Measurements from ENCODE around the gene ARHGEF7.

Gene ARHGEF7

GRCh38 chr13:111117961-111118360 lies 2.9 kb downstream of the ARHGEF7 start:
- H3K4me3 ChIP-seq (replicated peaks in 1 of 2; ENCODE audit: low read depth in 2 of 2, low read length in 2 of 2): no peak overlapping the region
- TF ChIP-seq CTCF (IDR thresholded peaks at IDR 0.05; ENCODE audit: low read depth, low read length): no peak
- no peak for DNase-seq (ENCODE audit: low read depth in 2 of 2)

GRCh38 chr13:111118898-111119607 lies 3.9 kb downstream of the ARHGEF7 start:
- TF ChIP-seq CTCF (IDR thresholded peaks at IDR 0.05; ENCODE audit: low read depth, low read length): no peak
- H3K4me3 ChIP-seq (replicated peaks in 1 of 2; ENCODE audit: low read depth in 2 of 2, low read length in 2 of 2): no peak overlapping the region
- no peak for DNase-seq (ENCODE audit: low read depth in 2 of 2)

DNA sequence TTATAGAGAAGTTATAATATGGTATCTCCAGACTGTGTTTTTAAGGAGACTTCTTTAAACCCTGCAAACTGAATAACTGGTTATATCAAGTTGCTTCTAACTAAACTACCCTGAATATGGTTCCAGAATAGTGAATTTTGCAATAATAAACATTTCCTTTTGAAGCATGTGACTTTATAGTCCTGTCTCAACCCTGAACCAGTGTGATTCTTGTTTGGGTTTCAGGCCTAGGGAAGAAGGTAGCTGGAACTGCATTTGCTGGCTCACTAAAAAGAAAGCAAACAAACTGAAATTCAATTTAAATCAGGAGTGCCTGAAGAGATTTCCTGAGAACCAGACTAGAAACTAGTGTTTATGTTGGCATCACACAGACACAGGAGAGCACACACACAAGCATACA lies 4.9 kb downstream of the ARHGEF7 start:
- DNase-seq (ENCODE audit: low read depth in 2 of 2): no peak
- H3K4me3 ChIP-seq (replicated peaks in 1 of 2; ENCODE audit: low read depth in 2 of 2, low read length in 2 of 2): no peak overlapping the region
- no peak for TF ChIP-seq CTCF (IDR thresholded peaks at IDR 0.05; ENCODE audit: low read depth, low read length)

- no peak for DNase-seq (ENCODE audit: low read depth in 2 of 2)
- H3K4me3 ChIP-seq (replicated peaks in 1 of 2; ENCODE audit: low read depth in 2 of 2, low read length in 2 of 2): no peak overlapping the region
- no peak for TF ChIP-seq CTCF (IDR thresholded peaks at IDR 0.05; ENCODE audit: low read depth, low read length)
Observed at GRCh38 chr13:111120422-111120821, 5.3 kb downstream of the ARHGEF7 start.

GRCh38 chr13:111120913-111121312 lies 5.8 kb downstream of the ARHGEF7 start:
- no peak for DNase-seq (ENCODE audit: low read depth in 2 of 2)
- no peak overlapping the region for H3K4me3 ChIP-seq (replicated peaks in 1 of 2; ENCODE audit: low read depth in 2 of 2, low read length in 2 of 2)
- TF ChIP-seq CTCF (IDR thresholded peaks at IDR 0.05; ENCODE audit: low read depth, low read length): no peak

DNA sequence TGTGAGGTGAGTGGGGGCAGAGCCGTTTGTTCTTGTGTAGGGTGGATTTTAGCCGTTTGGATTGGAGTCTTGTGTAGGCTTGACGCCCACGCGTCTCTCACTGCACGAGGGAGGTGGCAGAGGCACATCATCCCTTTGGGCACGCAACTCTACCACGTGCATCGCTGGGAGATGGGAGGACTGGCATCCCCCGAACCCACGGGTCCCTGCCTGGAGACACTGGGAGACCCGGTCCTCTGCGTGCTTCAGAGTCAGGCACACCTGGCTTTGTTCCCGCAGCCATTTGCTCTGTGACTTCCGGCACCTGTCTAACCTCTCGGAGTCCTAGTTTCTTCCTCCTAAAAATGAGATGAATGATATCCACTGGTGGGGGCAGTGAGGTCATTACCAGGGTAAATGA lies 6.4 kb downstream of the ARHGEF7 start:
- no peak for DNase-seq (ENCODE audit: low read depth in 2 of 2)
- no peak overlapping the region for H3K4me3 ChIP-seq (replicated peaks in 1 of 2; ENCODE audit: low read depth in 2 of 2, low read length in 2 of 2)
- no peak for TF ChIP-seq CTCF (IDR thresholded peaks at IDR 0.05; ENCODE audit: low read depth, low read length)

DNA sequence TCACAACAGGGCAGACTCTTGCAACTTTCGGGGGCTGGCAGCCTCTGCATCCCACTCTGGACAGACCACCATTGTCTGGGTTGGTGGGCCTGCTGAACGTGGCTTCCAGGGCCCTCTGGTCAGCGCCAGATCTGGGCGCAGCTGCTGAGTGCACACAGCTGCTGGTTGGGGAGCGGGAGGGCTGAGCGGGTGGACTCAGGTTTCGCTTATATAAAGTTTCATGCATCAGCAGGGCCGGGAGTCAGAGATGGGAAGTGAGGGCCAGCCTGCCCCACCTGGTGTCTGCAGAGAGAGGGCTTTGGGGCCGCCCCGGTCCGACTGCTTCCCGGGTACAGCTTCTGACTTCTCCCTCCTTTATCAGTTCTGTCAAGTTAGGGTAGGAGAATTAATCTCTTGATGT lies 6.9 kb downstream of the ARHGEF7 start:
- TF ChIP-seq CTCF (IDR thresholded peaks at IDR 0.05; ENCODE audit: low read depth, low read length): no peak
- DNase-seq (ENCODE audit: low read depth in 2 of 2): no peak
- no peak overlapping the region for H3K4me3 ChIP-seq (replicated peaks in 1 of 2; ENCODE audit: low read depth in 2 of 2, low read length in 2 of 2)
